HepG2 (cell line): ENCODE measurements around the gene PRM2. TPM values are rescaled to one million over a fixed set of nuclear protein-coding genes. Genes with fewer than 3 reads are reported as not detected.
A peak's percentile ranks its signal among the peaks of the same experiment; 100 is the strongest.

Source experiments
- CBX5 ChIP-seq: sonication (generic); formaldehyde crosslinking; IDR thresholded peaks from 2 replicates; pipeline ENCODE4 v1.4.0; 2020; ENCODE audit warnings: missing genetic modification reagents, borderline replicate concordance
- GATAD2A ChIP-seq: IDR thresholded peaks from 2 replicates; pipeline ENCODE4 v1.6.1; 2016
- HMGA1 ChIP-seq: sonication (generic); formaldehyde crosslinking; conservative IDR thresholded peaks from 2 replicates; pipeline ENCODE4 v1.4.0; 2020; ENCODE audit warnings: missing genetic modification reagents
- POLR2AphosphoS5 ChIP-seq: IDR thresholded peaks from 2 replicates; pipeline ENCODE4 v1.6.1; 2012; ENCODE audit warnings: low read depth, low read length
- RCOR2 ChIP-seq: IDR thresholded peaks from 2 replicates; pipeline ENCODE4 v1.6.1; 2016; ENCODE audit warnings: missing biosample characterization, missing genetic modification reagents
- TCF12 ChIP-seq, 2 experiments: fragments of 450-650 bp in 1 of 2; sonication (generic) in 1 of 2; formaldehyde crosslinking in 1 of 2; IDR thresholded peaks; 2 replicates each; pipeline versions ENCODE4 v1.6.1 to v1.8.0; 2017 to 2022; ENCODE audit warnings: antibody characterized with exemption in 1 of 2, mild to moderate bottlenecking in 1 of 2, missing genetic modification reagents in 1 of 2, moderate library complexity in 1 of 2
- polyA plus RNA-seq, 8 experiments: library from polyadenylated mRNA; depleted of rRNA in 3 of 8; stranded (reverse) in 7 of 8; unstranded in 1 of 8; fragments of >200 nt; fragmentation: Illumina TruSeq in 4 of 8; extraction: Trizol in 4 of 8; gene quantifications; 2 replicates each; pipeline versions ENCODE4 v1.2.1 to v1.2.3, GENCODE V29; 2011 to 2016; ENCODE audit warnings: low read depth in 4 of 8, missing spikeins in 1 of 8, mixed read lengths in 1 of 8; ENCODE audit not compliant: insufficient read depth in 1 of 8
- total RNA-seq, 5 experiments: library from RNA; depleted of rRNA; stranded (reverse); fragments of >200 nt; fragmentation: Illumina TruSeq; extraction: Trizol; gene quantifications; 2 replicates each; pipeline ENCODE4 v1.2.3, GENCODE V29; 2016; ENCODE audit warnings: low read depth in 1 of 5
- TF ChIP-seq, protein P1 (sequence below), 2 experiments: IDR thresholded peaks; 2 replicates each; pipeline ENCODE4 v1.6.1; 2011 to 2012; ENCODE audit warnings: low read length in 2 of 2, borderline replicate concordance in 1 of 2, low read depth in 1 of 2, mild to moderate bottlenecking in 1 of 2, moderate library complexity in 1 of 2
- TF ChIP-seq, protein P2 (sequence below): IDR thresholded peaks from 2 replicates; pipeline ENCODE4 v1.6.1; 2016; ENCODE audit warnings: low read depth, borderline replicate concordance
- TF ChIP-seq, protein P3 (sequence below): IDR thresholded peaks from 2 replicates; pipeline ENCODE4 v1.6.1; 2018; ENCODE audit warnings: missing genetic modification reagents
- TF ChIP-seq, protein P4 (sequence below): sonication (generic); formaldehyde crosslinking; IDR thresholded peaks from 2 replicates; pipeline ENCODE4 v1.4.0; 2020; ENCODE audit warnings: mild to moderate bottlenecking, low read depth, missing genetic modification reagents

The PRM2 gene
- total and polyA plus RNA-seq, 2 of the 13 experiments (the other 11 are each of a cell fraction or from before 2014, with no cell fraction given) = 0.54 TPM; not detected in 1

DNA sequence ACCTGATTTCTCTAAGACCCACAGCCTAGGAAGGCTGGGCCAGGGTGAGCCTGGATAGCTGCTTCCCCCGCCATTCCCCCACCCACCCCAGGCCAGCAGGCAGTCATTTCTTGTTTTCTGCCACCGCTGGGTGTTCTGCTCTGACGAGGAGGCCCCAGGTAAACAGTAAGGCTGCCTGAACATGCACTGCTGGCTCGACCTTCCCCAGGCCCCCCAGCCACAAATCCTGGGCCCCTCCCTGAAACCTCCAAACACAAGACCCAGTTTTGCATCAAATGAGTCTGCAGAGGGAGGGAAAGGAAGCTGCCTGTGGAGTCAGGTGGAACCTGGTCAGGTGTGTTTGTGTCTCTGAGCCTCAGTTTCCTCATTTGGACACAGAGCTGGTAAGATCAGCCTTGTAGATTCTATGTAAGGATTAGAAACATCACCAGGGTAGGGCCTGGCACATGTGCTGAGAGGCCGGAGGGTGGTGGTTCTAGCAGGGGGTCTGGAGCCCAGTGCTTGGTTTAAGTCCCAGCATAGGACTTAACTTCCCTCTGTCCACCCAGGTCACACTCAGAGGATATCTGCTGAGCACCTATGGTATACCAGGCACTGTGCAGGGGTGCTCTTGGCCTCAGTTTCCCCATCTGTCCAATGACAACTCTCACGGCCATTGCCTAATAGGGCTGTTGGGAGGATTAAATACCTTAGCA, 23.7 kb upstream of the PRM2 start (continued):
- TF ChIP-seq, protein P1, sequence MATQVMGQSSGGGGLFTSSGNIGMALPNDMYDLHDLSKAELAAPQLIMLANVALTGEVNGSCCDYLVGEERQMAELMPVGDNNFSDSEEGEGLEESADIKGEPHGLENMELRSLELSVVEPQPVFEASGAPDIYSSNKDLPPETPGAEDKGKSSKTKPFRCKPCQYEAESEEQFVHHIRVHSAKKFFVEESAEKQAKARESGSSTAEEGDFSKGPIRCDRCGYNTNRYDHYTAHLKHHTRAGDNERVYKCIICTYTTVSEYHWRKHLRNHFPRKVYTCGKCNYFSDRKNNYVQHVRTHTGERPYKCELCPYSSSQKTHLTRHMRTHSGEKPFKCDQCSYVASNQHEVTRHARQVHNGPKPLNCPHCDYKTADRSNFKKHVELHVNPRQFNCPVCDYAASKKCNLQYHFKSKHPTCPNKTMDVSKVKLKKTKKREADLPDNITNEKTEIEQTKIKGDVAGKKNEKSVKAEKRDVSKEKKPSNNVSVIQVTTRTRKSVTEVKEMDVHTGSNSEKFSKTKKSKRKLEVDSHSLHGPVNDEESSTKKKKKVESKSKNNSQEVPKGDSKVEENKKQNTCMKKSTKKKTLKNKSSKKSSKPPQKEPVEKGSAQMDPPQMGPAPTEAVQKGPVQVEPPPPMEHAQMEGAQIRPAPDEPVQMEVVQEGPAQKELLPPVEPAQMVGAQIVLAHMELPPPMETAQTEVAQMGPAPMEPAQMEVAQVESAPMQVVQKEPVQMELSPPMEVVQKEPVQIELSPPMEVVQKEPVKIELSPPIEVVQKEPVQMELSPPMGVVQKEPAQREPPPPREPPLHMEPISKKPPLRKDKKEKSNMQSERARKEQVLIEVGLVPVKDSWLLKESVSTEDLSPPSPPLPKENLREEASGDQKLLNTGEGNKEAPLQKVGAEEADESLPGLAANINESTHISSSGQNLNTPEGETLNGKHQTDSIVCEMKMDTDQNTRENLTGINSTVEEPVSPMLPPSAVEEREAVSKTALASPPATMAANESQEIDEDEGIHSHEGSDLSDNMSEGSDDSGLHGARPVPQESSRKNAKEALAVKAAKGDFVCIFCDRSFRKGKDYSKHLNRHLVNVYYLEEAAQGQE (IDR thresholded peaks at IDR 0.05; ENCODE audit: borderline replicate concordance in 1 of 2, low read depth in 1 of 2, low read length in 2 of 2) = no peak
- no peak for TF ChIP-seq HMGA1 (CRISPR knock-in tag)
- TF ChIP-seq, protein P2, sequence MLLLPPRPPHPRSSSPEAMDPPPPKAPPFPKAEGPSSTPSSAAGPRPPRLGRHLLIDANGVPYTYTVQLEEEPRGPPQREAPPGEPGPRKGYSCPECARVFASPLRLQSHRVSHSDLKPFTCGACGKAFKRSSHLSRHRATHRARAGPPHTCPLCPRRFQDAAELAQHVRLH (CRISPR knock-in tag) = no peak; the same call in 1 of the 2 replicates
- TF ChIP-seq RCOR2 = no peak
- no peak for TF ChIP-seq POLR2AphosphoS5
- no peak for TF ChIP-seq TCF12 (IDR thresholded peaks at IDR 0.05)
- TF ChIP-seq TCF12 (CRISPR knock-in tag; IDR thresholded peaks at IDR 0.05) = 0 out of 2 replicates have a peak, but pooled peaks have one; percentile 61
- TF ChIP-seq GATAD2A = 0 out of 2 replicates have a peak, but pooled peaks have one; percentile 17
- TF ChIP-seq, protein P3, sequence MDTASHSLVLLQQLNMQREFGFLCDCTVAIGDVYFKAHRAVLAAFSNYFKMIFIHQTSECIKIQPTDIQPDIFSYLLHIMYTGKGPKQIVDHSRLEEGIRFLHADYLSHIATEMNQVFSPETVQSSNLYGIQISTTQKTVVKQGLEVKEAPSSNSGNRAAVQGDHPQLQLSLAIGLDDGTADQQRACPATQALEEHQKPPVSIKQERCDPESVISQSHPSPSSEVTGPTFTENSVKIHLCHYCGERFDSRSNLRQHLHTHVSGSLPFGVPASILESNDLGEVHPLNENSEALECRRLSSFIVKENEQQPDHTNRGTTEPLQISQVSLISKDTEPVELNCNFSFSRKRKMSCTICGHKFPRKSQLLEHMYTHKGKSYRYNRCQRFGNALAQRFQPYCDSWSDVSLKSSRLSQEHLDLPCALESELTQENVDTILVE (CRISPR knock-in tag) = 0 out of 2 replicates have a peak, but pooled peaks have one; percentile 18
- TF ChIP-seq, protein P4, sequence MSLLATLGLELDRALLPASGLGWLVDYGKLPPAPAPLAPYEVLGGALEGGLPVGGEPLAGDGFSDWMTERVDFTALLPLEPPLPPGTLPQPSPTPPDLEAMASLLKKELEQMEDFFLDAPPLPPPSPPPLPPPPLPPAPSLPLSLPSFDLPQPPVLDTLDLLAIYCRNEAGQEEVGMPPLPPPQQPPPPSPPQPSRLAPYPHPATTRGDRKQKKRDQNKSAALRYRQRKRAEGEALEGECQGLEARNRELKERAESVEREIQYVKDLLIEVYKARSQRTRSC (CRISPR knock-in tag) = no peak
- TF ChIP-seq CBX5 (CRISPR knock-in tag) = no peak
